Activated CD4-positive, alpha-beta T cell treated with anti-CD3 and anti-CD28 coated beads, Interleukin-10, Interleukin-2, amounts not matched to agents 100 ng/mL and 50 ng/mL, durations not matched to agents 16 hours and 8 hours (primary cell): Measurements from ENCODE around the gene EVX2.

ENCODE experiments used
- DNase-seq: peaks from one replicate; pipeline ENCODE4 v3.0.0-alpha.2; 2020

Gene EVX2

DNA sequence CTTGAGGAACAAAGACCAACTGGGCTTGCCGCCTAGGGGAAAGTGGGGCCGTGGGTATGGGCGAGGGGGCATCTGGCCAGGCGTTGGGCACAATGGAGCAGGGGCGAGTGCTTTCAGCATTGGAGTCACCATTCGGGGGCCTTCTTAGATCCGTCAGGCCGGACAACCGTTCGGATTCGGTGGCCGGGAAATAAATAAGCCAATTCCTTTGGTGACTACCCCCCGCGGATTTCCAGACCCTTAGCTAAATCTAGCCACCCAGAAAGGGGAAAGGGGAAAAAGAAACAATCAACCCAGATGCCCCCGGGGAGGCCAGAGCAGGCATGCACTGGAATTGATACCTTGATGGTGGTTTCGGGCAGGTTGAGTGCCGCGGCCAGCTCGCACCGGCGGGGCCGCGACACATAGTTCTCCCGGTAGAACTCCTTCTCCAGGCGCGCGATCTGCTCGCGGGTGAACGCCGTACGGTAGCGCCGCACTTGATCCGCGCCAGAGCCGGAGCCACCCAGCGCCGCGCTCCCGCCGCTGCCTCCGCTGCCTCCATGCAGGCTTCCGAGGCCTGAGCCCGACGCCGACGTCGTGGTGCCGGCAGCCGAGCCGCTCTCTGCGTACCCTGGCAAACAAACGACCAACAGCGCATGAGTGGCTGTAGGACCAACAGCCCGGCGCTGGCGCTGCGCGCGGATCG, 1.8 kb downstream of the EVX2 start:
- DNase-seq: no peak

DNA sequence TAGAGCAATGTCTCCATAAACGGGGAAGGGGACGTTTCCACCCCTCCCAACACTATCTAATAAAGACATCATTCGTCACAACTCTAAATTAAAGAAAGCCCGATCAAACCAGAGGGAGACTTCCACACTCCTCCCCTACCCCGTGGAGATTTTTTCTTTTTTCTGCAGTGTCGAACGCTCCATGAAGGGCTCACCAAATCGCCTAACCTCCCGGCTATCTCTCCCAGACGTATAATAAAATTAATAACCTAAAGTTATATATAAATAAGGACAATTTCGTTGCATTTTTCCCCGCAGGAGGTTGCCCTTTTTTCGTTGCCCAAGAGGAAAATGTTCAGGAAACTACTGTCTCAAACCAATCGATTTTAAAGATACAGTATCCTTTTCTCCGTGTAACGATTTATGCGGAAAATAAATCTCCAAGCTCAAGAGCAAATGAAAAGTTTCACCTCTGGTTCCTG, 2.4 kb downstream of the EVX2 start:
- no peak for DNase-seq

DNA sequence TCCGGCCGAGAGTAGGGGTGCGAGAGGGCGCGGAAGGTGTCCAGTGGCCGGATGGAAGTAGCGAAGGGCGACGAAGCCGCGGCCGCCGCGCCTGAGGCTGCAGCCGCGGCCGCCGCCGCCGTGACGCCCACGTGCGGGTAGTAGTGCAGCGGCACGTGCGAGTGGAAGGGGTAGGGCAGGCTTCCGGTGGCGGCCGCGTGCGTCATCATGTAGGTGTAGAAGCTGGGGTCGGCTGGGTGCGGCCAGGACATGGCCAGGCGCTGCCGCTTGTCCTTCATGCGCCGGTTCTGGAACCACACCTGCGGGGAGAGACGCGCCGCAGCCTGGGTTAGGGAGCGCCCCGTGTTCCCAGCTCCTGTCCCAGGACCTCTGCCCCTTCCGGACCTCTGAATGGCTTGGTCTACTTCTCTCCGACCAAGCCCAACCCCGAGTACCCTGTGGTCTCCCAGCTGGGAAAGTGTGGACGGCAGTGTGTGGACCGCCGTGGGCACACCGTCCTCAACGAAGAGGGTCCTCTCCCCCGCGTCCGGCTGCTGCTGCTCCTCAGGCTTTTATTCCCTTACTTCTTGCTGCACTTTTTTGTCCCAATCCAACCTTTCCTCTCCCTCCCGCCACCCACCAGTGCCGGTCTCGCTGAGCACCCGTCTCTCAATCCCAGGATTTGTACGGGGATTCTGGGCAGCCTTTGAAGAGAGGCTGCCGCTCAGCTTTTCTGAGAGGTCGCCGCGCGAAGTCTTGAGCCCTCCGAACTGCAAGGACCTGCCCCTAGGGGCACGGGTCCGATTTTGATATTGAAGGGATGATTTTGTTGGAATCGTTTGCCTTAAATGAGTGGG, 3.0 kb downstream of the EVX2 start:
- DNase-seq: no peak

DNA sequence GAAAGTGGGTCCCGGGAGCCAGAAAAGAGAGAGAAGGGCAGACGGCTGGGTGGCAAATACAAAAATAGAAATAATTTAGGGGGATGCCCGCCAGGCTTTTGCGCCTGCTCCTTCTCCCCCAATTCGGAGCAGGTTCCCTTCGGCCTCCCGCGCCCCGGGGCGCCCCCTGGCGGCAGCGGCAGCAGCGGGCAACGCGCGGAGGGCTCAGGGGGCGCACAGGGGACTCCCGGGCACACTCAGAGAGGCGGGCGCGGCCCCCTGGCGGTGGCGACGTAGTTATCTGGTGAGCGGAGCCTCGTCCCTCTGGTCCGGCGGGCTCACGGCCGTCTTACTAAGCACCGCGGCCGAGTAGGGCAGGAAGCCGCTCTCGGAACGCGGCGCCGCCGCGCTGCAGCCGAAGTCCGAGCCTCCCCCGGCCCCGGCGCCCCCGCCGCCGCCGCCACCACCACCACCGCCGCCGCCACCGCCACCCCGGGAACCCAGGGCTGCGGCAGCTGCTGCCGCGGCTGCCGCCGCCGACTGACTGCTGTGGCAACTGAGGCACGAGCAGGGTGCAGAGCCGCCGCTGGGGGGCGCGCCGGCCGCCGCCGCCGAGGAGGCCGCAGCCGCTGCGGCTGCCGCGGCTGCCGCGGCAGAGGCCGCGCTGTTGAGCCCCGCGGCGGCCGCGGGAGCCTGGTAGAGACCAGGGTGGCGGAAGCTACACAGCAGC, 3.8 kb downstream of the EVX2 start:
- peak; percentile 44 for DNase-seq

DNA sequence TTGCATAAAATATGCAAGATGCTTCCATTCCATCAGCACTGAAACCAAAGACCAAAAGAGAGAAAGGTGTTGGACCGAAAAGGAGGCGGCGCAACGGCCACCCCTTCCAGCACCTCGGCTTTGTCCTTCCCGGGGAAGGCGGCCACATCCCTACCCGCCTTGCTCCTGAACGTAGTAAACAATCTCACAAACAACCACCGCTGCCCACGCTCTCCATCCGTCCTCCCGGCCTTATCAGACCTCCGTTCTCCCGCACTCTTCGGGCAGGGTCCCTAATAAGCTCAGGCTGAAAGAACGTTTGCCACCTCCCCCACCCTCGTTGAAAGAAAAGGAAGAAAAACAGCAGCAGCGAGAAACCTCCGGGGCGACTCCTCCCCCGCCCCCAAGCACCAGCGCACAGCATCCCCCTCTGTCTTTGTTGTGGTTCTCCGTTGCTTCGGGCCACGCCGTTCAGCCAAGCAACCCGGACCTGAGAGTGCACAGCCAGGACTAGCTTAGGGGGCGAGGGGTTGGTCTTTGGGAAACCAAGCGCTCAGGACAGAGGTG, 4.4 kb downstream of the EVX2 start:
- no peak for DNase-seq

DNA sequence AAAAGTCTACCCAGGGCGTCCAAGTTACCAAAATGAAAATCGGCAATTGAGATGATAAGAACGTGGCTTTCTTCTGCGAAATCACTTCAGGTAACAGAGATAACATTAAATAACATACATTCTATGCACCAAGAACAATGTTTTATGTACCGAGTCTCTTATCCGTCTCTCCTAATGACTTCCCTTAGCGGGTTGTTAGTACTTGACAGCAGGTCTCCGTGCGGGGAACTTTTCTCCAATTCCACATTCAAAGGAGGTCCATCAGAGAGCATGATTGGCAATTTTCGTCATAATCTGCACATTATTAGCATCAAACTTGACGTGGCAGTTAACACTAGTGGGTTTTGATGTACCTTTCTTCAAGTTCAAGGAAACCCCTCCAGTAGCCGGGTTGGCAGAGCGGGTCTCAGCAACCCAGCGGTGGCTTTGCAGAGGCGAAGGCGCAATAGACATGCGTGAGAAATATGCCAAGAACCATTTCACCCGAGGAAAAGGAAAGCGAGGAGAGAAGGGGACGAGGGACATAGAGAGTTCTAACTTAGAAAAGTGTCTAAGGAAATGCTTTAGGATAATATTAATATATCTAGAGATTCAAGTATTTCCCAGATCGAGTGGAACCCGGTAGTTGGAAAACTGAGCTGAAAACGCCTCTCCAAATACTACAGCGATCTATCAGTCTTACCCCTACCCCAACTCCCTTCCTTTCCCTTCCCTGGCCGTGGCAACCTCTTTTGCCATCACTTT, 5.0 kb downstream of the EVX2 start:
- no peak for DNase-seq

DNA sequence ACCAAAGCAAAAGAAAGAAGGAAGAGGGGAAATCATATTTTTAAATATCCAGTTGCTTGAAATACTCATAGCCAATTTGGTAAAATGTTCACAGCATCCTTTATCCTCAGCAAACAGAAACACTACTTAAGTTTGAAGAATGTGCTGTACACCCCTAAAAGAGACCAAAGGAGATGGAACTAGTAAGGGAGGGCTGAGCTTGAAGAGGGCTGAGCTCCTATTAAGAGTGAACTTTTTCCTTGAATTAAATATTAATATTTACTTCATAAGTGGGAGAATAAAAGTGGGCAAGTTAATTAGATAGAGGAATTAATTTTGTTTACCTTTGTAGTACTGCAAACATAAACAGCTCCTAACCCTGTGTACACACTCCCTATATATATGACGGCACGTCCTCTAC, 7.0 kb downstream of the EVX2 start:
- no peak for DNase-seq

DNA sequence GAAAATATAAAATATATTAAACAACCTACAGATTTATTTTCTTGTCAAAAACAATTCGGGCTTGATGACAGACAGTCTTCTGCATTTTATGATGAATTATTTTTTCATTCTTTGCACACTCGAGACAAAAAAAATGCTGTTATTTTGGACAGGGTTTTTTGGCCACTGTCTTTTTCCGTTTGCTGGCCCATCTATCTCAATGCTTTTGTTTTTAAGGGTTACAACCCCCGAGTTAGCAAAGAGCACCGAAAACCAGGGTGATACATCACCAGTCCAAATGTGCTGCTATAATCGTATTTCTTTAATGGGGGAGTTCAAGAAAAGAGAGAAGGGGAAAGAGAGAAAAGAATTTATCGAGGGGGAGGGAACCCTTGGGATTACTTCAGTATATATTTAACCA, 7.7 kb downstream of the EVX2 start:
- no peak for DNase-seq

DNA sequence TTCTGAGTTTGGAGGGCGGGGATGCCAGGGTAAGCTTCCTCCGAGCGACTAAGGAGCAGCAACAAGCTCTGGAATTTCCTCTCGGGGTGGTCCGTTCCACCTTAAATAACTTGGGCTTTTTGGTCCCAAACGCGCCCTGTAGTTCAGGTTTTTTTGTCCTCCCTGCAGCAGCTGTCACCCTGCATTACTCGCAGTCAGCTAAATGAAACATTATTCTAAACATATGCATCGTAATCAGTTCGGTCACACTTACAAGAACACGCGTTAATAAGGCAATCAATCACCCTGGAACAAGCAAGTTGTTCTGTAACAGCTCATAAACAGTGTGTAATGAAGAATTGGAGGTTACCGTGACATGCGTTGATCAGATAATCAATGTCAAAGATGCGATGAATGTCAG, 8.3 kb downstream of the EVX2 start:
- DNase-seq: no peak

DNA sequence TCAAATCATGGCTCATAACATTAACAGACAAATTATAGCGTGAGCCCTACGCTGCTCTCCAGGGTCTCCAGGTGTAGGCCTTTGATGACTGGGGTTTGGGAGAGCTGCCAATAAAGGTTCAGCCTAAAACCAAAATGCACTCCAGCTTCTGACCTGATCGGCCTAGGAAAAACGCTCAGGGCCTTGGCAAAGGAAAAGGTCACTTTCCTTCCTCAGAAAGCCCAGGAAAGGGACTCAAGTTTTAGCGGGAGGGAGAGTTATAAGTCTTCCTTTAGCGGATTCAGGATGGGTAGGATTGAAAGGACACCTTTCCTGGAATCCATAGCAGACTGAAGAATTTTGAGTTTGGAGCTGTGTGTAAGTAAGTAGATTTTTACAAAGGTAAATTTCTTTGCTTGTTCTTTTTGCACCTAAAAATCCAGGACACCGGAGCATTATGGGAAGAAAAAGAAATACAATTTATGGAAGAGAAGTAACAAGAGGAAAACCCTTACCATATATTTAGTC, 8.8 kb downstream of the EVX2 start:
- DNase-seq: no peak

DNA sequence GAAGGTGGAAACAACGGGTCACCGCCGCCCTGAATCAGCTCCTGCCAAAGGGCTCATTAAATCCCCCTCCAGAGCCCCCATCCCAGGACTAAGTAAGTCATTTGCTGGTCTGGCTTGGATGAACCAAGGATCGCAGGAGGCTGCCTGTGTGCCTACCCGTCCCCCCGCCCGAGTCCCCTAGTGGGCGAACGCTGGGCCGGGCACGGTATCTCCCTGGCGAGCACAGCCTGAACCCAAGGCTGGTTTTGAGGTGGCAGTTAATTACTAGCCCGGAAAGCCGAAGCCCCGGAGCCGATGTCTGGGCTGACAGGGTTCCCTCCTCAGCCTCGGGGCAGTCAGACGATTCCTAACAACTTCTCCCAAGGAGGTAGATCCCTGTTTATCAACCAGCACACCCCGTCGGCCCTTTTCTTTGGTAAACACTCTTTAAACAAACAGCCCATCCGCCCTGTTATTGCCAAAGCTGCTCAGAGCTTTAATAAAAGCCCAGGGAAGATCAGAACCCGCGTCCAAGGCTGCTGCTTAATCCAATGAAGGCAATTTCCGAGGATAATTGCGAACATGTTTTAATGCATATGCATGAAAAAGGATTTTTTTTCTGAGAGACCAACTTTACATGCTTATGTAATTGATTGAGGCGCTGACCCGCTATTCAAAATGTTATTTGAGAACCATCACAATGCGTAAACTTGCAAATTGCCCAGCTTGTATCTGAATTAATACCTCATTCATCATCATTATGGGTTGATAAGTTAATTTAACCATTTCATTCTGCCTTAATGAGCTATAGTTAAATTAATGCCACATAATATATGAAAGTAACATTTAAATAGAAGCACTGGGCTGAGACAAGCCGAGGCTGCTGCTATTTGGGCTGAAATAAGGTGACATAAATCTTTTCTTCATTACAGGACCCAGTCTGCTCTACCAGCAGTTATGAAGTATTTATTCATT, 10.5 kb downstream of the EVX2 start:
- DNase-seq: no peak

DNA sequence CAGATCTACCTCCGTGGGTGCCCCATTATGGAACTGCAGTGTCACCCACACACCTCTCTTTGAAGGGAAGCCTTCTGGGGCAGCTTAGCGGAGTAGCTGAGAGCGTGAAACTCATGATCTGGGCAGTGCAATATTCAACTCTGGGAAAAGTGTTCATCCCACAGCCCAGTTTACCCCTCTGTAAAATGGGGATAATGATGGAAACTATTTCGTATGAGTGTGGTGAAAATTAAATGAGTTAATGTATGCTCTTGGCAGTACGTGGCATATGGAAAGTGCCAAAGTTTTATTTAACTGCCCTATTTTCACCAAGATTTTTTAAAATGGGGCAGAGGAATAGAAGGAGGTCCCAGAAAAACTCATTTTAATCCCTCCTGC, 11.5 kb downstream of the EVX2 start:
- no peak for DNase-seq

DNA sequence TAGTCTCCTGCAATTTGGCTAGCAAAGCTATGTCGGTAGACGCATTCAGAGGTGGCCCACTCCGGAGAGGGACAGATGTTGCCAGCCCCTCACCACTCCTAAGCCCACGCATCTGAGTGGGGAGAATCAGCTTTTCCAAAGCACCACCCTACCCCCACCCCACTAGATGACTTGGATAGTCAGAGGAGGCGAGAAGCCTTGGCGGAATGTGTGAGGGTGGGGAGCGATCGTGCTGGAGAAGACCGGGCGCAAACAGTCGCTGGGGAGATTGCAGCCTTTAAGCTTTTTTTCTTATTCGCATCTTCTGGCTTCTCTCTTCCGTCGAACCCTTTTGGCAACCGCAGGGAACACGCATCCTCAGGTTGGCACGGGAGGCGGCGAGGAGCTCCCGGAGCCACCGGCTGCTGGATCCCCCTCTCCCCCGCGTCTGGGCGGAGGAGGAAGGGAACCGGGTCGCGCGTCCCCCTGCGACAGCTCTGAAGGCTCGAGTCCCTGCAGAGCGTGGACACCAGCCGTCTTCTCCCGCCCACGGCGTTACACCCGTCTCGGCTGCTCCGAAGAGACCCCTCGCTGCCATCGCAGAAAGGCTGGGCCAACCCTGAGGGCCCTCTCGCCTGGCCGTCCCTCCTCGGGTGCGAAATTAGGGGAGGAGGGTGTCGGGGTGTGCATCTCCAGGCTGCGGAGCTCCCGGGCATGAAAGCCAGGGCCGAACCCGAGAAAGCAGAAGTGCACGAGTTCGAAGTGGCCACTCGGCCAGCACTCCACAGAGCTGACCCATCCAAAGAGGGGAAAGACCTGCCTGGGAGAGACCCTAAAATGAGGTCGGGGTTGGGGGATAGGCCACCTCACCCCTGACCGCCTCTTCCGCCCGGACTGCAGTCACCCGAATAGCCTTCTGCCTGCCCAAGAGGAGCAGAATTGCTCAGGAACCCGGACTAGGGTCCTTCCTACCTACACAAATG, 12.2 kb downstream of the EVX2 start:
- DNase-seq: no peak

DNA sequence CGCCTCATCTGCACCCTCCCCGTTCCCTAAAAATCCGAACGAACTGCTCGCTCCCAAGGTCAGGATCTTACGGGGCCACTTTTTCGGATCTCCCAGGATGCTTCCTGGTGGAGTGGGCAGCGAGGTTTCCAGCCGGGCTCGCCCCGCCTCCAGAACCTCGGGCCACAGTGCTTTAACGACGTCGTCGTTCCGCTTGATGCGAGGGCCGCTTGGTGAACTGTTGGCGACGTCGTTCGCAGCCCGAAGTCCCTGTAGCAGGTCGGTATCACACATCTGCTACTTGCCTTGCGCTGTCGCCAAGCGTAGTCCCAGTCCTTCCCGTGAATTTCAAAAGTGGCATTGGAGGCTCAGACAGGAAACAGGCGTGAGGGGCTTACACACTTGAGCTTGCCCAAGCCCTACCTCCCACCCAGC, 15.3 kb downstream of the EVX2 start:
- DNase-seq: no peak

DNA sequence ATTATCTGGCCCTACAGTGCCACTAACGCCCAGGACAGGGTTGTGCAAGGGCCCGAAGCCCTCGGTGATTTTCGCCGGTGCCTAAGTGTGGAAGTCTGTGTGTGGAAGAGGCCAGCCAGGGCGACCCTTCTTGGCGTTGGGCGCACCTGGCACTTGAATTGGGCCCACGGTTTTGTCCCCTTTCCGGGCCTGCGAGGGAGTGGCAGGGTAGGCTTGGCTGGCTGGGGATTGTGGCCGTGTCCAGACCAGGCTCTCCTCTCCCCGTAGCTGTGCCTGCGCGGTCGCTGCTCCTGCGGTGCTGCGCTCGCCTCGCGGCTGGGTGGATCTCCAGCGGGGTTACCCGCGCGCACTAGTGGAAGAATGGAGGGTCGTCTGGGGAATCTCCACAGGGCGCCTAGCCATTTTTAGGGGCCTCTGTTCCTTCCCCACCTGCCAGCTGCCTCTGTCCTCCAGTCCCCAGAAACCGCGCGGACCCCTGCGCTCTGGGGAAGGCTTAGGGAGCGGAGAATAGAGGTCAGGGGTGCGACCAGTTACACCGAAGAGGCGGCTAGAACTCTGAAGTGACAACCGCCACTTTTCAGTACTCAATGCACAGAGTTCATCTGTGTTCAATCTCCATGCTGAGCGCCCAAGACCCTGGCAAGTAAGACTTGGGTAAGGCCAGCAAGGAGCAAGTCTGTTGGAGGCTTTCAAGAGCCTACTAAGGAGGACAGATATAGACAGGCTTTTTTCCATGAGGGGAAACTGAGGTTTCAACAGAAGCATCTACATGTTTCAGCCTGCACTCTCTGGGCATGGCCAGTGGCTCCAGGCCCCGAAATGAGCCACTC, 16.0 kb downstream of the EVX2 start:
- no peak for DNase-seq

DNA sequence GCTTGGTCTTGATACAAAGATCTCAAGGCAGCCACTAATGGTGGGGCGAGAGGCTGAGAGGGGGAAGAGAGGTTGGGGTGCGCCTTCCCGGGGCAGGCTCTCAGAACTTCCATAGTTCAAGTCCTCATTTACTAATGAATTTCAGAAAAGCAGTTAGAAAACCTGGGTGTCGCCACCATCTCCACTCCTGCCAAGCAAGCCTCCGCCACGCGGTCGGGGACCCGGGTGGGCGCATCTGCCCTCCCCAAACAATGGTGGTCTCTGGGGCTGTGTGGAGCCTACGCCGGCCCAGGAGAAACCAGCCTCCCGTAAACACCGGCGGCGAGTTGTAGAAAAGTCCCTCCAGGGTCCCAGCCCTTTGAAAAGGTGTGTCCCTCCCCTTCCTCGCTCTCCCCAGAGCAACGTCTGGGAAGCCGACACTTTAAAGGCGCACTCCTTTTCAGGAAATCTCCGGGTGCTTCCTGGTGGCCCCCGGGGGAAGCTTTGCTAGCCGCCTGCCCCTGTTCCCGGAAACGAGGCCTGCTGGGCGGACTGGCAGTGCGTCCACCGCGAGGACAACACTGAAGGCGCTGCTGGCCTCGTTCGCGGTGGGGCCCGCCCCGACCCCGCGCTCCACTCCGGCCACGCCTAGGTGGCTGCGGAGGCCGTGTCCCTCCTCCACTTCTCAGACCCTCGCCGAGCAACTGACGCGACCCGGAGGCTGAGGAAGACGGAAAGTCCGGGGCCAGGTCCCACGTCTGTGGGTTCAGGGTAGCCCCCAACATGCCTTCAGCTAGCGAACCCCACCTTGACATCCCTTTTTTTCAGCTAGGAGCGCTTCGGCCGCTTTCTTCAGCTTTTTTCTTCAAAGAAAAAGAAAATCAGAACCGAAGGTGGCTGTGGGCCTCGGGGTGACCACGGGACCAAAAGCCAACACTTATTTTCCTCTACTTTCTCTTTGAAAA, 16.8 kb downstream of the EVX2 start:
- DNase-seq: no peak

DNA sequence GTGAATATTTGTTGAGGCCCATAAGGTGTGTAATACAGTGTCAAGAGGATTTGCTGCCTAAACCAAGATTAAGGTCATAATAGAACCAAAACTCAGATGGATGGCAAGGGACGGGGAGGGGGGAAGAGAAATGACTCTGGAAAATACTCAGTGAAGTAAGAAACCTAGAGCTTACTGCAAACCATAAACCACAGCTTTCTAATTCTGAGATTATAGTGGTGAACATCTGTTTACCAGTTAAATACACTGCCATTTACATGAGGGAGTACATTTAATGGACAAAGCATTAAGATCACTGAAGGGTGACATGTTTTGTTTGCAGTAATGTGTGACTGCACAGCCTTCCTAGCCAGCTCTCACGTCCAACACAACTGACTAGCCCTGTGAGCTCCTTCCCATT, 19.8 kb downstream of the EVX2 start:
- peak; percentile 72 for DNase-seq

DNA sequence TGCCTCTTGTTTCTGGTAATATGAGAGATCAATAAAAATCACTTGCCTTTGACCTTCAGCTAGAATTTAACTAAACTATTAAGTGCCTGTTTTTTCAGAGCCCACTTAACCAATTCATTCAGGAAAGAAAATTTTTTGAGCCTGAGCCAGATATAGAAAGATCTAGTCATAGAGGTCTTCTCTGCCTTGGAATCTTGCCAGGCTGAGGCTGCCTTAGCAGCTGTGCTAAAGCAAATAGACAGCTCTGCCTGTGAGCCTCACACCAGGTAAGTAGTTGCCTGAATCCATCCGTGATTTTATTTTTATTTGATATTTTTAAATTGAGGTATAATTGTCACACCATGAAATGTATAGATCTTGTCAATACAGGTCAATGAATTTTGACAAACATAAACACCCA, 27.4 kb downstream of the EVX2 start:
- no peak for DNase-seq
